Neural cell (in vitro differentiated cells): ENCODE measurements around the gene SLC19A1. TPM values are rescaled to one million over a fixed set of nuclear protein-coding genes. Genes with fewer than 3 reads are reported as not detected.
"Not testable (repeated sequence)": the region's sequence is repeated elsewhere in the genome, so short reads cannot be mapped to it uniquely, and the experiment has no call there.

Experiments used
- H2AFZ ChIP-seq: fragments of 200-600, 300-800 bp; sonication (generic), shearing (Covaris generic); 2 replicates; pipeline ENCODE4 v1.6.0; 2014; ENCODE audit warnings: low read depth, mild to moderate bottlenecking, antibody characterized with exemption, low read length, moderate library complexity
- H3F3A ChIP-seq: fragments of 200-600 bp; shearing (Covaris generic); 2 replicates; pipeline ENCODE4 v1.6.1; 2016; ENCODE audit warnings: mild to moderate bottlenecking, moderate library complexity, mixed read lengths, antibody characterized with exemption, low read length; ENCODE audit not compliant: insufficient read depth, poor library complexity, severe bottlenecking
- H3K27ac ChIP-seq: fragments of 200-600, 300-800 bp; sonication (generic), shearing (Covaris generic); 2 replicates; pipeline ENCODE4 v1.5.1; 2014; ENCODE audit warnings: mild to moderate bottlenecking, low read length, moderate library complexity
- H3K27me3 ChIP-seq: fragments of 300-800, 200-600 bp; sonication (generic), shearing (Covaris generic); 2 replicates; pipeline ENCODE4 v1.6.0; 2014; ENCODE audit warnings: mild to moderate bottlenecking, low read depth, low read length, moderate library complexity; ENCODE audit not compliant: insufficient read depth
- H3K36me3 ChIP-seq: fragments of 300-800, 200-600 bp; sonication (generic), shearing (Covaris generic); 2 replicates; pipeline ENCODE4 v1.5.1; 2014; ENCODE audit warnings: mild to moderate bottlenecking, antibody characterized with exemption, low read length, moderate library complexity; ENCODE audit not compliant: insufficient read depth
- H3K4me2 ChIP-seq: fragments of 300-800, 200-600 bp; sonication (generic), shearing (Covaris generic); 2 replicates; pipeline ENCODE4 v1.6.0; 2014; ENCODE audit warnings: mild to moderate bottlenecking, low read length
- H3K4me3 ChIP-seq: fragments of 300-800, 200-600 bp; sonication (generic), shearing (Covaris generic); 2 replicates; pipeline ENCODE4 v1.5.1; 2014; ENCODE audit warnings: mild to moderate bottlenecking, low read length, moderate library complexity
- H3K79me2 ChIP-seq: fragments of 200-600 bp; shearing (Covaris generic); replicated peaks from 2 replicates; pipeline ENCODE4 v1.6.0; 2014; ENCODE audit warnings: mild to moderate bottlenecking, low read length, moderate library complexity; ENCODE audit not compliant: insufficient read depth
- H3K9ac ChIP-seq: fragments of 300-800, 200-600 bp; sonication (generic), shearing (Covaris generic); 2 replicates; pipeline ENCODE4 v1.6.1; 2016; ENCODE audit warnings: mild to moderate bottlenecking, low read length, mixed read lengths
- H3K9me2 ChIP-seq: fragments of 200-600 bp; shearing (Covaris generic); 2 replicates; pipeline ENCODE4 v1.6.1; 2016; ENCODE audit warnings: mild to moderate bottlenecking, low read length, mixed read lengths; ENCODE audit not compliant: insufficient read depth
- H3K9me3 ChIP-seq: fragments of 200-600, 300-800 bp; sonication (generic), shearing (Covaris generic); 2 replicates; pipeline ENCODE4 v1.6.1; 2016; ENCODE audit warnings: mild to moderate bottlenecking, mixed run types, low read length, moderate library complexity, mixed read lengths
- H4K20me1 ChIP-seq: fragments of 200-600 bp; shearing (Covaris generic); 2 replicates; pipeline ENCODE4 v1.6.1; 2016; ENCODE audit warnings: mild to moderate bottlenecking, mixed run types; ENCODE audit not compliant: insufficient read depth
- CTCF ChIP-seq: fragments of 450-650 bp; IDR thresholded peaks from 2 replicates; pipeline ENCODE4 v1.5.1; 2014; ENCODE audit warnings: antibody characterized with exemption, mild to moderate bottlenecking, moderate library complexity; ENCODE audit not compliant: poor library complexity, severe bottlenecking
- EP300 ChIP-seq: fragments of 450-650 bp; conservative IDR thresholded peaks from 2 replicates; pipeline ENCODE4 v1.6.1; 2014; ENCODE audit warnings: antibody characterized with exemption, mild to moderate bottlenecking, moderate library complexity; ENCODE audit not compliant: poor library complexity, severe bottlenecking
- EZH2 ChIP-seq: fragments of 200-600, 300-800 bp; shearing (Covaris generic), sonication (generic); IDR thresholded peaks from 2 replicates; pipeline ENCODE4 v1.6.1; 2014; ENCODE audit warnings: antibody characterized with exemption, low read length, borderline replicate concordance, mild to moderate bottlenecking; ENCODE audit not compliant: insufficient read depth, poor library complexity, severe bottlenecking
- MXI1 ChIP-seq: fragments of 450-650 bp; conservative IDR thresholded peaks from 2 replicates; pipeline ENCODE4 v1.6.1; 2014; ENCODE audit warnings: antibody characterized with exemption, mild to moderate bottlenecking; ENCODE audit not compliant: poor library complexity, severe bottlenecking
- POLR2AphosphoS5 ChIP-seq: IDR thresholded peaks from 2 replicates; pipeline ENCODE4 v1.6.1; 2012
- RAD21 ChIP-seq: fragments of 450-650 bp; conservative IDR thresholded peaks from 2 replicates; pipeline ENCODE4 v1.6.1; 2014; ENCODE audit warnings: antibody characterized with exemption, mild to moderate bottlenecking, moderate library complexity
- REST ChIP-seq: IDR thresholded peaks from 2 replicates; pipeline ENCODE4 v1.6.1; 2012; ENCODE audit warnings: borderline replicate concordance
- SMC3 ChIP-seq: fragments of 450-650 bp; conservative IDR thresholded peaks from 2 replicates; pipeline ENCODE4 v1.6.1; 2014; ENCODE audit warnings: antibody characterized with exemption, mild to moderate bottlenecking, moderate library complexity; ENCODE audit not compliant: poor library complexity
- TAF1 ChIP-seq: IDR thresholded peaks from 2 replicates; pipeline ENCODE4 v1.6.1; 2012; ENCODE audit warnings: low read depth
- polyA plus RNA-seq: library from polyadenylated mRNA; depleted of rRNA; stranded (reverse); fragments of >200 nt; gene quantifications from 2 replicates; pipeline ENCODE4 v1.2.3, GENCODE V29; 2014

Gene SLC19A1
- polyA plus RNA-seq, 1 donor from 2014 or later = 2.9 TPM

GRCh38 chr21:45502006-45502345 lies 40.3 kb downstream of the SLC19A1 start:
- no peaks in the 10 kb centered on the region for H3K27me3 ChIP-seq
- no peak overlapping the region for H3K4me2 ChIP-seq
- H2AFZ ChIP-seq = no peak overlapping the region
- H3K4me3 ChIP-seq = no peak overlapping the region
- H3K9ac ChIP-seq = no peak overlapping the region
- H3K79me2 ChIP-seq = no peaks in the 10 kb centered on the region
- H3K27ac ChIP-seq = no peak overlapping the region
- no peaks in the 10 kb centered on the region for H3K9me2 ChIP-seq
- H4K20me1 ChIP-seq = no peaks in the 10 kb centered on the region
- TF ChIP-seq EP300 (no peak), POLR2AphosphoS5 (no peak), MXI1 (no peak), CTCF (no peak)
- H3K9me3 ChIP-seq = no peaks in the 10 kb centered on the region
- H3F3A ChIP-seq = no peaks in the 10 kb centered on the region
- H3K36me3 ChIP-seq = no peaks in the 10 kb centered on the region

GRCh38 chr21:45501081-45502005 lies 40.9 kb downstream of the SLC19A1 start:
- H3K9me3 ChIP-seq, H3K4me2 ChIP-seq, H3F3A ChIP-seq, H3K36me3 ChIP-seq, H3K79me2 ChIP-seq, H3K4me3 ChIP-seq, H4K20me1 ChIP-seq, H3K9me2 ChIP-seq, H2AFZ ChIP-seq, H3K27me3 ChIP-seq, H3K9ac ChIP-seq, H3K27ac ChIP-seq: not testable (repeated sequence)

- no peaks in the 10 kb centered on the region for H4K20me1 ChIP-seq
- H3K9me2 ChIP-seq = no peaks in the 10 kb centered on the region
- H3K27me3 ChIP-seq = no peaks in the 10 kb centered on the region
- no peaks in the 10 kb centered on the region for H3K79me2 ChIP-seq
- no peak overlapping the region for H3K4me3 ChIP-seq
- H3K36me3 ChIP-seq = no peaks in the 10 kb centered on the region
- H3K9ac ChIP-seq = no peak overlapping the region
- H2AFZ ChIP-seq = no peak overlapping the region
- no peaks in the 10 kb centered on the region for H3F3A ChIP-seq
- H3K9me3 ChIP-seq = no peaks in the 10 kb centered on the region
- TF ChIP-seq EZH2 (no peak), REST (no peak), POLR2AphosphoS5 (no peak), TAF1 (no peak), MXI1 (no peak), CTCF (no peak), EP300 (no peak), SMC3 (no peak), RAD21 (no peak)
- H3K27ac ChIP-seq = no peak overlapping the region
- no peak overlapping the region for H3K4me2 ChIP-seq
Observed at GRCh38 chr21:45499970-45500577, 42.2 kb downstream of the SLC19A1 start.
